Measurements from ENCODE around the gene CCR7.

Gene CCR7

DNA sequence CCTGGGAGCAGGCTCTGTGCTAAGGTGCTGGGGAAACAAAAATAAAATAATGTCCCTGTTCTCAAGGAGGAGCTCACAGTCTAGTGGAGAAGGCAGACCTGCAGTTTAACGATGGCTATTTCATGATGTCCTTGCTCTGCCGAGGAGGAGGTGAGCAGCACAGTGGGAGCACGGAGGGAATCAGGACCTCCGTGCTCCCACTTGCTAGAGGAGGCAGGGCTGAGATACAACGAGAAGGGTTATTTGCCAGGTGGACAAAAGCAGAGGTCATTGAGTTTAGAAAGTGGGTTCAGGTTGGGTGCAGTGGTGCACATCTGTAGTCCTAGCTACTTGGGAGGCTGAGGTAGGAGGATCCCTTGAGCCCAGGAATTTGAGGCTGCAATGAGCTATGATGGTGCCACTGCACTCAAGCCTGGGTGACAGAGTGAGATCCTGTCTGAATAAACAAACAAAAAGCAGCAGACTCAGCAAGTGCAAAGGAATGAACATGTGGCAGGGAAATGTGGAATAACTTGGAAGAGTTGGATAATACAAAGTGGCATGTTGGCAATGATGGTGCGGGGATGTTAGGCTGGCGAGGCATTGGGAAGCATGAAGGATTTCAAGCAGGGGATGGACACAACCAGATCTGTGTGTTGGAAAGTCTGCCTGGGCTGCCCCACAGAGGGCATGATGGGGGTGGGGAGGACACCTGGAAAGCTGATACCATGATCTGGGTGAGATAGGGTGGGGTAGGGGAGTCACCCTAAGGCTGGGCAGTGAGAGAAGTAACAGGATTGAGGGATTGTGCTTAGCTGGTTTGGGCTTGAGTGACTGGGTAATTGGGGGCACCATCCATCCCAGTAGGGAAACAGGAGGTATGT, 51.0 kb downstream of the CCR7 start:
- DNase-seq = no peak

DNA sequence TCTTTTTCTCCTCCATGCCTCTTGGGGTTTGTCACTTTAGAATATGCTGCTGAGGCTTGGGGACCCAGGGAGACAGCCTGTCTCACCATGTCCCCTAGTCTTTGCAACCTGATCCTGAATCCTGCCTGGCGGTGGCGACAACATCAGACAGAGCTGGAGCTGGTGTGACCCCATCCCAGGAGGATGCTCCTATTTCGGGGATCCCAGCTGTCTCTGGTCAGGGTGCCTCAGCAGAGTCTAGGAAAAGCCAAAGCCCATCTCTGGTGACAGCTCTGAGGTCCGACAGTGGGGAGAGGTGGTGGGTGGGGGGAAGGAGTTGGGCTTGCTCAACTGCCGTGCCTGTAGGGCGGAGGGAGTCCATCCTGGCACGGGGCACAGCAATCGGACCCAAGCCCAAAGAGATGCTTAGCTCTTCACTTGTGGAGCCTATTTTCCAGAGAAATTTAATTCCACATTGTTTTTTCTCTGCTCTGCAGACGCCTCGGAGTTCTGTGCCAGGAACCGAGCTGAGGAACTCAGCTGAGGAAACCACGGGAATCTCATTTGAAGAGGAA, 53.5 kb downstream of the CCR7 start:
- no peak for DNase-seq

DNA sequence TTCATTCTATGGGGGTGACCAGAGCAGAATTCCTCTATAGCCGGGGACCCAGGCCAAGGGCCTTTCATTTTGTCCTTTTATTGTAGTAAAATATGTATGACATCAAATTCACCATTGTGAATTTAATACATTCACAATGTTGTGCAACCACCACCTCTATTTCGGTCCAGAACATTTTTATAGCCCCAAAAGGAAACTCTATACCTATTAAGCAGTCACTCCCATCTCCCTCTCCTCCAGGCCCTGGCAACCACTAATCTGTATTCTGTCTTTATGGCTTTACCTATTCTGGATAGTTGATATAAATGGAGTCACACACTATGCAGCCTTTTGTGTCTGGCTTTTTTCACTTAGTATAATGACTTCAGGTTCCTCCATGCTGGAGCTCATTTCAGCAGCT, 54.1 kb downstream of the CCR7 start:
- no peak for DNase-seq

DNA sequence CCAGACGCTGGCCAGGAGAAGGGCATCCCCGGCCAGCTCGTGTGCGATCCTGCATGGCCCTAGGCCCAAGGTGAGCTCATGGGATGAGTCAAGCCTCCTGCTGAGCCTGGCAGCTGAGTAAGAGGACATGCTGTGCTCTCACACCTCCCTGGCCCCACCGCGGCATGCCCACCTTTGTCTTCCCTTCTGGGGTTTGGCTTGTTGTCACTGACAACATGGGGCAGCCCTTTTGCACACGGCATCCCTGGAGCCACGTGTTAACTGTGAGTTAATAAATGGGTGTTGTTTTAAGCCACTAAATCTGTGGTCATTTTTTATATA, 55.0 kb downstream of the CCR7 start:
- no peak for DNase-seq

DNA sequence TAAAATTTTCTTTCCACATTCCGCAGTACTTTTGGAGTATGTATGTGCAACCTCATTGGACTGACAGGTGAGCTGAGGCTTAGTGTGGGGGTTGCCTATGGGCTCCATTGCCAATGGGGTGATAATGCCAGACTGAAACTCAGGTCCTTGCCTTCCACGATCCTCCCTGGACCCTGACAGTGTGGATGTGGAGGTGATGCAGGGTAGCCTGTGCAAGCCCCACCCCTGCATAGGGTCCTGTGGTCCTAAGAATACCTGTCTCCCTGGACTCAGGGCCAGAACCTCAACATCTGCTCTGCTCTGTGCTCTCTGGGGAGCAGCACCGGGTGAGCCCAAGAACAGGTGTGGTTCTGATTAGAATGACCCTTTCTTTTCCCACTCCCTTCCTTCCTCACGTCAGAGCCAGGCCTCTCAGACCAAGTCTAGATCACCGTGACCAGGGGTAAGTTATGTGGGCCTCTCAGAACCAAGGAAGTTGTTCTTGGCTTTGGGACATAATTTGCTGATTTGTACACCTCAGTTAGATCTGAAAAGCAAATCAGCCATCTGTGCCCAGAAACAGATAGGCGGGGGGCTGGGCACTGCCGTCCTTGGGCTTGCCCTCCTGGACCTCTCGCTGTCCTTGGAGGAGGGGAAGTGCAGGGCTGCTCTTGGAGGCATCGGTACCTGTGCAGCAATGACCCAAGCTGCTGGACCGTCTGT, 55.5 kb downstream of the CCR7 start:
- no peak for DNase-seq

DNA sequence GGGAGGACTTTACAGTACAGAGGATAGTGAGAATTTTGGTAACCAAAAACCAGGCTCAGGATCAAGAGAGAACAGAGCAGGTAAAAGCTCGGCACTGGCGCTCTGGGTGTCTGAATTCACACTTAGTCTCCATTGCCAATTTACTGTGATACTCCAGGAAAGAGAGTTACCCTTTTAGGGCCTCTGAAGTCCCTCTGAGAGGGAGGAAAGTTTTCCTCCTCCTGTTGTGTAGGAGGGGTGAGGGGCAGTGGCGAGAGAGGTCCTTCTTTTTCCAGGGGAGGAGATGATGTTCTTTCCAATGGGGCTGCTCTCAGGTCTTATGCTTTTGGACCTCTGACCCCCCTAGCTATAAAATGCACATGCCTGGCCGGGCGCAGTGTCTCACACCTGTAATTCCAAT, 58.5 kb downstream of the CCR7 start:
- no peak for DNase-seq
